IPS DF 4.7 (cell line): ENCODE data around the gene IGSF9B.

Experiments
- DNase-seq: peaks from one replicate; pipeline ENCODE4 v3.0.0-alpha.2; 2013; ENCODE audit warnings: low spot score; ENCODE audit errors: extremely low read depth

IGSF9B gene

DNA sequence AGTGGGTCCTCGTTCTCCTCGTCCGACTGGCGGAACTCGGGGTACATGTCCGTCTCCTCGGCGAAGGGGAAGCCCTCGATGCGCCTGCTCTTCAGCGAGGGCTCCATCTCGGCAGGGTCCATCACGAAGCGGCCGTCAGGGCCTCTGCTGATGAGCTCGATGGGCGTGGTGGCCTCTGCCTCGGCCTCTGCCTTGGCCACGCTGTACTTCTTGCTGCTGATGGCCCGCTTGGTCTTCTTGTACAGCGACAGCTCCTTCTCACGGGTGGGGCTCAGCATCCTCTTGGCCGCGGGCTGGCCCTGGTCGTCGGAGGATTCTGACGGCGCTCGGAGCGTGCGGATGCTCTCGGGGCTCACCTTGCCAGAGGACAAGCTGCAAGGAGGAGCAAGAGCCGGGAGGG, 35.7 kb downstream of the IGSF9B start:
- no peak for DNase-seq

DNA sequence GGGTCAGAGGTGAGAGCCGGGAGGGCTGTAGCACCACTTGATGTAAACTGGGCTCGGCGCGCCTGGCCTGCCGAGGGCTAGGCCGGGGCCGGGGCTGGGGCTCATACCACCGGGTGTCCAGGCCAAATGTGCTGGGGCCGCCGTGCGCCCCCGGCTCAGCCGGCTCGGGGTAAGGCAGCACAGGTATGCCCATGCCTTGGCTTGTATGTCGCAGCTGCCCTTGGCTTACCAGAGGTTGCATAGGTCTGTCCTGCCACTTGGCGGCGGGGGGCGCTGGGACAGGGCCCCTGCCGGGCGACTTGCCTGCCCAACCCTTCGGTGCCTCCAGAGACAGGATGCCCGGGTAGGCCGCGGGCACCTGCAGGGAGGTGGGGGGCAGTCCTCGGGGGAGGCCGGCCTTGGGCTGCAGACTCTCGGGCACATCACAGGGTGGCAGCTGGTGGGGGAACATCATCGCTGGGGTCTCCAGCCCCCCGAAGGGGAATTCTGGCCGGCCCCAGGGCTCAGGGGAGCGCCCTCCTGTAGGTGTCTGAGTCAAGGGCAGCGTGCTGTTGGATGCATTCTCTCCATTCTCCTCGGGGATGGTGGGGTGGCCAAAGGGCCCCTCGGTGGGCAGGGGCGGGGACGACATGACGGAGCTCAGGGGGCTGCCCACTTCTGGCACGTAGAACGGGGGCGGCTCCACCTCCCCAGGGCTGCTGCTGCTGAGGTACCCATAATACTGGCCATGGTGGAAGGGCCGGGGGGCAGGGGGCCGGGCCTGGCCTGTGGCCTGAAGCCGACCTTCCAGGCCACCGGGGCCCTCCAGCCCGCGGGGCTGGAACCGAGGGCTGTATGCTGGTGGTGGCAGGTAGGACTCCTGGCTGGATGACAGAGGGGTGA, 36.4 kb downstream of the IGSF9B start:
- no peak for DNase-seq

DNA sequence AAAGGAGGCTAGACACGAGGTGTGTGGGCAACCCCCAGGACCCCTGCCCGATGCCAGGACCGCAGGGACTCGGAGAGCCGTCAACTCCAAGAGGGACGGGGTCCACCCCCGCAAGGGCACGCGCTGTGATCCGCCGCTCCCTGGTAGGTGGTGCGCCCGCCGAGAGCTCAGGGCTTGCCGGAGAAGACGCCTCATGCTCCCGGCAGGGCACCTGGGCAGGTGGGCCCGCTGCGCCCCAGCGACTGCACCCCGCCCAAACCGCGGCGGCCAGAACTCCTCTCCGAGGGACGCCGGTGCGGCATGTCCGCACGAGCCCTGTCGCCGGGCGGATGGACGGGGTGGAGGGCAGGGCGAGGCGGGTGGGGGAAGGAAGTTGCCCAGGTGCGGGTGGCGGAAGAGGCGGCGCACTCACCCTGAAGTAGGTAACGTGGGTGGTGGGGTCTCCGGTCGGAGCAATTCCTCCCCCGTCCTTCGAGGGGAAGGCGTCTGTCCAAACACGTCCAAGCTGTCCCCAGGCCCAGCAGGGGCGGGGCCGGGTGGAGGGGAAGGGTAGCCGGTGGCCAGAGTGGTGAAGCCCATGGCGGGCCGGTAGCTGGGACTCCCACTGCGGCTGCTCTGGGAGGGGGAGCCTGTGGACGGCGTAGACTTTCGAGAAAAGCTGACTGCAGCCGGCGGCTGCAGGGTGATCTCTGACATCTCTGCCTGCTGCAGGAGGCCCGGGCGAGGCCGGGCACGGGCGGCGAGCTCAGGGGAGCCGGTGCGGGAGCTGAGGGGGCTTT, 37.2 kb downstream of the IGSF9B start:
- no peak for DNase-seq

DNA sequence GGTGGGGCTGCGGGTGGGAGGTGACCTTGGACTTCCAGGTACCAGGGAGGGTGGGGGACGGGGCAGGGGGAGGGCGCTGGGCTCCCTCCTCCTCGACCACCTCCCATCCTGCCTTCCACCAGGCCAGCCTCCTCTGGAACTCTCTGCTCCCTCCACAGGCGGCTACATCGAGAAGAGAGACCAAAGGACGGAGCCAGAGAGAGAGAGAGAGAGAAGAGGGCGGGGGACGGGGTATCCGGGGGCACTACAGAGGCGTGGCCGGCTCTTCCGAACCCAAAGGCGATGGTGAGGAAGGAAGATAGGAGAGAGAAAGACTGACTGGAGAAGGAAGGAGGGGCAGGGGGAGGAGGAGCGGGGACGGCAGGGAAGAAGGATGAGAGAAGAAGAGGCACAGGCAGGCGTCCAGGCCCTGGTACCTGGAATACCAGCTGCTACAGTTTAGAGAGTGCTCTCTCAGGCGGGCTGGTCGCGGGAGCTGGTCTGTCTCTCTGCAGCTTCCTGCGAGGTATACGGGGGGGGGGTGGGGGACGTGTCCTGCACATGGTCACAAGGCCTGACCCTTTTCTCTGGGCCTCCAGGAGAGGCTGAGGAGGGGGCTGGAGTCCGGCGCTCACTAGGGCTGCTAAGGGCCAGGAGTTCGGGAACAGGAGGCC, 38.0 kb downstream of the IGSF9B start:
- DNase-seq = no peak

DNA sequence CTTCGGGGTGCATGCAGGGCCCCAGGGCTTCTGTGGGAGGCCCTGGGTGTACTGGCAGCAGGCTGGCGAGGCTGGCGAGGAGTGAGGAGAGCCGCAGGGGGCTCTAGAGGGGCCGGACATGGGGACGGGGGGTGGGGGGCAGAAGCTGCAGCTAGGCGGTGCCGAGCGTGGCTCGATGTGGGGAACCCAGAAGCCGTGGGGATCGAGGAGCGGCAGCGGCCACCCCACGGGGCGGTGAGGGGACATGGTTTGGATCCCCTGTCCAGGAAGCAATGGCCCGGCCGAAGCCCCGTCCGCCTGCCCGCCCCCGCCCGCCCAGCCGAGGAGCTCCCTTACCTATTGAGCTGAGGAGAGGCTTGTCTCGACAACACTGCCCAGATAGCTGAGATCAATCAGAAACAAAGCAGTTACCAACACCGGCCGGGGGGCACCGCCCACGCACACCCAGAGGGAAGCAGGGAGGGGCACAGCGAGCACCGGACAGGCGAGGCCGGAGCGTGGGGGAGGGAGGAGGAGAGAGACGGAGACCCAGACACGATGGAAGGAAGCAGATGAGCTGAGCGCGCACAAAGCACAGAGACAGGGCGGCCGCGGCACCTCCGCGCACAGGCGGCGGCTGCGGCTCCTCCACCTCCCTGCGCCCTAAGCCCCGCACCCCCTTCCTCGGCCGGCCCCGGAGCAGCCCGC, 38.7 kb downstream of the IGSF9B start:
- no peak for DNase-seq

DNA sequence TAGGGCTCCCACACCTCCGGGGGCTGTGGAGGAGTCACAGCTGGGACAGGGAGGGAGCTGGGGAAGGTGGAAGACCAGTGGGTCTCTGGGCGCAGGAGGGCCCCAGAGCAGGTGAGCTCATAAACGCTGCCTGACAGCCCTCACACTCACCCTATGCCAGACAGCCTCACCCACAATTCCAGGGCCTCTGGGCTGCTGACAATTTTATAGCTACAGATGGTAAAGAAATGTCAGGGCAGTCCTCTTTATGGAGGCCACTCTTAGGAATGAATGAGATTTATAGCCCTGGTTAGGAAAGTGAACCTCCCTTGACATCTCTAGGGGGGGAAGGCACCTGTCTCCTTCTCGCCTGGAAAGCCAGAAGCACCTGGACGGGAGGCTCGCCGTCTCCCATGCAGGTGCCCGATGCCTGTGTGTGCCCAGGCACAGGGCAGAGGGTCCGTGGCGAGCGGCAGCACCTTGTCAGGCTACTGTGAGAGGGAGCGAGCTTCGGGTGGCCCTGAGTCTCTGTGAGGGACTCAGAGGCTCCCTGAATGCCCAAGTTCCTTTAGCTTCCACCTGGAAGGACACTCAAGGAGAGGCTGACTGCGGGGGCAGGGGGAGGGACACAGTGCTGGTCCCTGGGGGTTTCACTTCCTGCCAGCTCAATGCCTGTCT, 39.9 kb downstream of the IGSF9B start:
- no peak for DNase-seq

DNA sequence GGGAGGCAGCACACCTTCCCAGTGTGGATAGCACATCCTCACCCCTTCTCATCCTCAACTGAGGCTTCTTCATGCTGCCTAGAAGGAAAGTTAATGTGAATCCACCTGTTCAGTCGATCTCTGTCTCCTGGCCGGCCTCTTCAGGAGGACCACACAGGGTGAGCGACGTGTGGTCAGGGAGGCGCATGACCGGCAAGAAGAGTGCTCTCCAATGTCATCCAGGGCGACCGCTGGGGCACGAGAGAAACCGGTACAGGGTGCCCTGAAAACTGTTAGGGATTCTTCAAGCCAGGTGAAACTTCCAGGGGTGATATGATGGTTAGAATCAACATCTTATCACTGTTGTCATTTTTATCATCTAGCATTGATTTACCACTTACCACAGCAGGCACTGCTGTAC, 43.0 kb downstream of the IGSF9B start:
- no peak for DNase-seq

DNA sequence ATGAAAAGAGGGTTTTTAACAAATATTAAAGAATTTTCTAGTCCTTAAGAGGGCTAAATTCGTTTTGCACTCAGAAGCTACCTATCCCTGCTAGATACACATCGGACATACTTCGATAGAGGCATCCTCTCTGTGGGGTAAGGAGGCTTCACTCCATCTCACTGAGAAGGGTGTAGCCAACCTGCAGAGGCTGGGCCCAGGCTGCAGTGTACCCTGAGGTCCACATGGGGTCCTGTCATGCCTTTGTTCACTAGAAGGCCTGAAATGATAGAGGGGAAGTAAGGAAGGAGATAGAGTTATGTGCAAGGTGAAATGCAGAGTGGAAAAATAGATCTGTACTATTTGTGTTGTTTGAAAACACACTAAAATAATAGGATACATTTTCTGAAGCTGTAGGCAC, 45.6 kb downstream of the IGSF9B start:
- DNase-seq = no peak

DNA sequence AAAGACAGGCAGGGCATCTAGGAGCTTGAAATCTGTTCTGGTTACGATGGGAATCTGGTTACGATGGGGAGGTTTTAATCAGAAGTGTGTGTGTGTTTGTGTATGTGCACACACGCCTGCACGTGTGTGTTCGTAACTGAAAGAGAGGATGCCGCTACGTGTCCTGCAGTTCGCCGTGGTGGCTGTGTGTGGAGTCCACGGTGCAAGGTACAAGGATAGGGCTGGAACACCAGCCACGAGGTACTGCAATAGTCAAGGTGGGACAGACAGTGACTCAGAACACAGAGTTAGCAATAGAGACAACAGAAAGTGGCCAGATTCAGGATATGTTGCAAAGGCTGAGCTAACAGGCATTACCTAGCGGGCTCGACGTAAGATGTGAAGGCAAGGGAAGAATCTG, 46.7 kb downstream of the IGSF9B start:
- DNase-seq = no peak

DNA sequence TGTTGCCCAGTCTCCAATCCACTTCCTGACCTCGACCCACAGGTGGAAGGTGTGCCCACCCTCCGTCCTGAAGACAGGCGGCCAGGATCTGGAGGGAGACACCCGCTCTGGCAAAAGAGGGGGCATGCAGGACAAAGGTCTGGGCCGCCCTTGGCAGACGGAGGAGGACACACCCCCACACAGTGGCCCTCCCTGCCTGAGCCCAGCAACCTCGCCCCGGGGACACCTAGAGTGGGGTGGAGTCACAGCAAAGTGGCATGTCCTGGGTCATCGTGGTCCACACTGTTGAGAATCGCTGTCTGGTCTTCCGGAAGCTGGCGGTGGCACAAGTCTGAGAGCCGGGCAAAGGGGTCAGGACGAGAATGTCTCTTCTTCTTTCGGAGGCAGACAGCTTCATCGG, 47.9 kb downstream of the IGSF9B start:
- DNase-seq = no peak

DNA sequence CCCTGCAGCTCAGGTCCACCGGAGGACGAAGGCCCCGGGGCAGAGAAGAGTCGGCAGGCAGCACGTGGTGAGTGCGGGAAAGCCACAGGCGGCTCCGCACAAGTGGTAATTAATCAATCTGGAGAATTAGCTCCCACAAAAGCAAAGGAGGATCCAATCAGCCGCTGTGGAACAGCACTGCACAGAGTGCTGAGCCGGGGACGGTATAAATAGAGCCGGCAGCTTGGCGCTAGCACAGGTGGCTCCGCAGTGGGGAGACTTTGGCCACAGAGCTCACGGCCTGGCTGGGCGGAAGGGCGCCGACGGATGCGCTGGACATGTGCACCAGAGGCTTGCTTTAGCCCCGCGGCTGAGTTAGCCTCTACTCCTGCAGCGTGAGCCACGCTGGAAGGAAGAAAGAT, 48.9 kb downstream of the IGSF9B start:
- DNase-seq = no peak

DNA sequence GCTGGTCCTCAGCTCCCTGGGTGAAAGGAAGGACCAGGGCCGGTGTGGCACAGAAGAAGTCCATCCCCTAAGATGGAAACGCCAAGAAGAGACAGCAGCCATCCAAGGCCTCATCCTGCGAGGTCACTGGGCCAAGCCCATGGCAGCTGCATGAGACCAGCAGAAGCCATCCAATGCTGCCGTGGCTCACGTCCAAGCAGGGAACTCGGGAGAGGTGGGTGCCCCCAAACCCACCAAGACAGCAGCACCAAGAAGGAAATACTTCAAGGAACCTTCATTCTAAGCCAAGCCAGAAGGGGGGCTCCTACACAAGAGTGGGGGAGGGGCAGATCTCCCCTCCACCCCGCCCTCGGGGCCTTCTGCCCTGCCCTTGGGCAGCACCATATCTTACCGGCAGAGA, 49.6 kb downstream of the IGSF9B start:
- DNase-seq = no peak

DNA sequence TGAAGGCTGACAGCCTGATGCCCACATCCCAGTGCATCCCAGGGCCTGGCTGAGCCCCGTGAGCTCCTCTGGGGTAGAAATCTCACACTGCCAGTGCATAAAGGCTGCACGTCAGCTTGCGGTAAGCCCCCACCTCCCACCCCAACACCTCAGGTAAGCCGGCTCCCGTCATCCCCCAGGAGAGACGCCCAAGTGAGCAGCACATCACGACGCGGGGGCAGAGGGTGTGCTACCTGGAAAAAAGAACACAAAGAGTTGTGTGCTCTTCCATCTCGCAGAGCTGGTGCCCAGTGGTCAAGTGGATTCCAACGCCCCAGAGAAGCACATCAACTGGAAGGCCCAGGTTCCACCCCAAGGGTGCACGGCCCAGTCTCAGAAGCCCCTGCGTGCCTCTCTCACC, 50.0 kb downstream of the IGSF9B start:
- DNase-seq = no peak

DNA sequence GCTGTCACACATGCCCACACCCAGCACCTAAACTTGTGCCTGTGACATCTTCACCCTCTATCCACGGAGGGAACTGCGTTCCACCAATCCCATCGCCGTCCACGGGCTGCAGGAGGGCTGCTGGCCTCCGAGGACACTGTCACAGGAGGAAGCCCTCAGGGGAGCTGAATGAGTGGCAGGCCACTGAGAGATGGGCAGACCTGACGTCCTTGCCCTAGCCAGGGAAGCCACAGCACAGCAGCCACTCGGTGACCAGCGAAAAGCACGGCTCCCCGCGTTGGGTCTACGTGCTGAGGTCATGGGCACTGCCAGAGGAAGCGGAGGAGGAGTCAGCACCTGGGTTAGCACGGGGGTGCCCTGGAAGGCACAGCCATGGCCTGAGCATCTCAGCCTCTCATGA, 50.5 kb downstream of the IGSF9B start:
- no peak for DNase-seq

DNA sequence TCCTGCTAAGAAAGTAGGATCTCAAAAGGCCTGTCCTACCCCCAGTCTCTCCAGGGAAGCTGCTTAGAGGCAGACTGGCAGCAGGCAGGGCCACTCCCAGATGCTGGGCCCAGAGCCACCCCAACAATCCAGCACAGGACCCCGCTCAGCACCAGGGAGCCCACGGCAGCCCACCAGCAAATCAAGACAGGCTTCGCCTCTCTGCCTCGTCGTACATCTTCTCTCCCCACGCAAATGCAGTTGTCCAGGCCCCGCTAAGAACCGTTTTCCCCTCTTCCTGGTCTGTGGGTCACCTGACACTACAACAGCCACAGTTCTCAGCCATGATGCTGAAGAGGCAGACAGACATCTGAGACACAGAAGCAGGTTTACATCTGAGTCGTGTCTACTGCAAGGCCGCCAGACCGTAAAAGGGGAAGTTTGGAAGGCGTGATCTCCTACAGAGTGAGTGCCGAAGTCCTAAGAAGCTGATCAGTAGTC, 51.1 kb downstream of the IGSF9B start:
- no peak for DNase-seq

DNA sequence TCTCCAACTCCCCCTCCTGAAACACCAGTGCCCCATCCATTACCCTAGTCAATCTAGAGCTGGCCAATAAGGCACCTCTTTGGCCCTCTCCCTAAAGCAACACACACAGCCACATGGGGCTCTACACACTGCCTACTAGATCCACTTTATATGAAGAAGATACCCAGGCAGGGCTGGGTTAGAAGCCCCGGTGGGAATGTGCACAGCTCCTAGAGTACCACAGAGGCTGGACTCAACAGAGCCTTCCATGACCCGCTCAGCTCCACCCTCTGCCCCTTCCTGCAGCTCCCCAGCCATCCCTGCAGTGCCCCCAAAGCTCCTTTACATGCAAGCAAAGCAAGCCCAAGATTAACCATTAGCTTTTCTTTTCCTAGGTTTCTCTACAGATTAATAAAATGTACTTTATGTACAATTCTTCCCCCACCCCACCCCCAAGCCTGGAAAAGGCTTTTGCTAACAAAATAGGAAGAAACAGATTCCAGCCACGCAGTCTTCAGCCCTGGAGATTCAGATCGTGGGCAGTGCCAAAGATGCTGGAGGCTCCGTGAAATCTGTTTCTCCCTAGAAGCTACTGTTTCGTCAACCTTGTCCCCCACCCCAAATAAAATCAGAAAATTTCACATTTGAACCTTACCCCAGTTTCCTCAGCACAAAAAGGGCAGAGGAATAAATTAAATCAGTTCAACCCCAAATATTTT, 51.8 kb downstream of the IGSF9B start:
- DNase-seq = no peak

DNA sequence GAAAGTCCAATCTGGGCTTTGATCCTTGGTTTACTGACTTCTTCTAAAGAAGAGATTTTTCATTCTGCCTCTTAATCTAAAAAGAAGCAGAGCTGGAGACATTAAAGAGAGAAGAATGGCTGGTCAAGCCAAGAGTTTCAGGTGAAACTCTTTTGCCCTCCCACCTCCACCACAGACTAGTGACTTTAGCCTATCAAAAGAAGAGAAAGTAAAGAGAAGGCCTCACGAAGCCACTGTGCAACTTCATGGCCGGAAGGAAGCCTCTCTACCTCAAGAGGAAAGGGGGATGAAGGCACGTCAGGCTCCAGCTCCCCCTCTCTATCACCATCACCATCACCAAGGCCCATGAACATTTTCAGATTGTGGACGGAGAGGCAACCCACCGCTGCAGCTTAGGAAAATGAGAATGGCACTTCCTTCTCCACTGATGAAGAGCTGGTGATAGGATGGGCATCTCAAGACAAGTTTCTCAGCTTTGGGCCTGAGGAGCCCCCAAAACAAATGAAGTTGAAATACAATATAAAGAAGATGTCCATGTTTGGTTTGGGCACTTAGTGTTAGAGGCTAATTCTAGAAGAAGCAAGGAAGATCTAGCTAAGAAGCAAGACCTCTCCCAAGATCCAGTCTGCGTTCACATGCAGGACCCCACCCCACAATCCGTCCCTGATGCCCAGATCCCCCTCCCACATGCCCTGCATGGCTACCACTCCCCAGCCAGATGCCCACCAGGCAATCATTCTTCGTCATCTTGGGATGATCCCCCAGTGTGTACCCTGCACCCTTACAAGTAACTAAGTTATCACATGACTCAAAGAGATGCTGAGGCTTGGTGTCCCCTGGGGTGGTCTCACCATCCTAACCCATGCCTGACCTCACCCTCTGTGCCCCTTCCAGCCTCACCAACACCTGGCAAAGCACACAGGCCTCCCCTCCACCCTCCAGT, 52.6 kb downstream of the IGSF9B start:
- DNase-seq = no peak

DNA sequence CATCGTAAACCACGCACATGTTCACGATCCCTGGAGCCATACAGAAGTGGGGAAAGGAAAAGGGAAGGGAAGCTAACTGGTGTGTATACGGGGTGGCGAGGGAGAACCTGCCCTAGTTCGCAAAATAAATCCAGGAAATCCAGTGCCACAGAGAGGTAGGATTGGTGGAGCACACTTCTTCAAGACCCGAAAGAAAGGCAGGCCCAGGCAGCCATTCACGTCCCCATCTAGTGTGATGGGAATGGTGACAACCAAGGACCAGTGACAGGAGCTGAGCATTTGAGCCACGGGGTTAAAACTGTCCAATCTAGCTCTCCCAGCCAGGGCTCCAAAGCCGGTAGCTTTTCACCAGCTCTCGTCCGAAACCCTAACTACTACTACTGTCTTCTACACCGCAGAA, 53.7 kb downstream of the IGSF9B start:
- no peak for DNase-seq

DNA sequence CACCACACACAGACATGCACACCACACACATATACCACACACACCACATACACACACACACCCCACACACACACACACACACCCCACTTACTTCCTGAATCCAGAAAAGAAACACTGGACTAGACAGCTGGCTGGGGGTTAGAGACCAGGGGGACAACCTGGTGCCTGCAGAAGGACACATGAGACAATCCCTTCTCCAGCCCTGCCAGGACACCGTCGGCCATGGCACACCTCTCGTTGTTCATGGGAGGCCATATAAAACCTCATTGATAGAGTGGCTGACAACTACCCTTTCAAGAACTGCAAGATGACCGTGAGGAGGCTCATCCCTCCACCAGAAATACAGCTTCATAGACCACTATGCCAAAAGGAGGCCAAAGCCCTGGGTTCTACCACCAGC, 54.3 kb downstream of the IGSF9B start:
- DNase-seq = no peak
